ACC112 (cell line): ENCODE data around the gene ARFGAP3.

Experiments
- H2AFZ ChIP-seq: fragments of 200-600 bp; sonication (generic); one replicate; pipeline ENCODE4 v1.6.0; 2017; ENCODE audit warnings: antibody characterized with exemption, low read length; ENCODE audit not compliant: unreplicated experiment
- H3K27ac ChIP-seq: fragments of 200-600 bp; sonication (generic); 2 replicates; pipeline ENCODE4 v1.5.1; 2014; ENCODE audit warnings: low read depth, mild to moderate bottlenecking, antibody characterized with exemption, low read length, moderate library complexity
- H3K27me3 ChIP-seq: fragments of 200-600 bp; sonication (generic); 2 replicates; pipeline ENCODE4 v1.6.1; 2014; ENCODE audit warnings: mild to moderate bottlenecking, antibody characterized with exemption, low read length, moderate library complexity, mixed read lengths; ENCODE audit not compliant: insufficient read depth
- H3K36me3 ChIP-seq: fragments of 200-600 bp; sonication (generic); 2 replicates; pipeline ENCODE4 v1.6.1; 2016; ENCODE audit warnings: mild to moderate bottlenecking, antibody characterized with exemption, low read length, moderate library complexity, mixed read lengths; ENCODE audit not compliant: insufficient read depth
- H3K4me1 ChIP-seq: fragments of 200-600 bp; sonication (generic); one replicate; pipeline ENCODE4 v1.6.1; 2016; ENCODE audit warnings: low read length, mixed read lengths; ENCODE audit not compliant: insufficient read depth, unreplicated experiment, control insufficient read depth
- H3K4me3 ChIP-seq: fragments of 200-600 bp; sonication (generic); 2 replicates; pipeline ENCODE4 v1.5.1; 2014; ENCODE audit warnings: mild to moderate bottlenecking, low read depth, low read length
- H3K79me2 ChIP-seq: fragments of 200-600 bp; sonication (generic); one replicate; pipeline ENCODE4 v1.6.0; 2016; ENCODE audit warnings: low read length; ENCODE audit not compliant: control insufficient read depth, unreplicated experiment, insufficient read depth

Gene ARFGAP3, protein sequence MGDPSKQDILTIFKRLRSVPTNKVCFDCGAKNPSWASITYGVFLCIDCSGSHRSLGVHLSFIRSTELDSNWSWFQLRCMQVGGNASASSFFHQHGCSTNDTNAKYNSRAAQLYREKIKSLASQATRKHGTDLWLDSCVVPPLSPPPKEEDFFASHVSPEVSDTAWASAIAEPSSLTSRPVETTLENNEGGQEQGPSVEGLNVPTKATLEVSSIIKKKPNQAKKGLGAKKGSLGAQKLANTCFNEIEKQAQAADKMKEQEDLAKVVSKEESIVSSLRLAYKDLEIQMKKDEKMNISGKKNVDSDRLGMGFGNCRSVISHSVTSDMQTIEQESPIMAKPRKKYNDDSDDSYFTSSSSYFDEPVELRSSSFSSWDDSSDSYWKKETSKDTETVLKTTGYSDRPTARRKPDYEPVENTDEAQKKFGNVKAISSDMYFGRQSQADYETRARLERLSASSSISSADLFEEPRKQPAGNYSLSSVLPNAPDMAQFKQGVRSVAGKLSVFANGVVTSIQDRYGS

DNA sequence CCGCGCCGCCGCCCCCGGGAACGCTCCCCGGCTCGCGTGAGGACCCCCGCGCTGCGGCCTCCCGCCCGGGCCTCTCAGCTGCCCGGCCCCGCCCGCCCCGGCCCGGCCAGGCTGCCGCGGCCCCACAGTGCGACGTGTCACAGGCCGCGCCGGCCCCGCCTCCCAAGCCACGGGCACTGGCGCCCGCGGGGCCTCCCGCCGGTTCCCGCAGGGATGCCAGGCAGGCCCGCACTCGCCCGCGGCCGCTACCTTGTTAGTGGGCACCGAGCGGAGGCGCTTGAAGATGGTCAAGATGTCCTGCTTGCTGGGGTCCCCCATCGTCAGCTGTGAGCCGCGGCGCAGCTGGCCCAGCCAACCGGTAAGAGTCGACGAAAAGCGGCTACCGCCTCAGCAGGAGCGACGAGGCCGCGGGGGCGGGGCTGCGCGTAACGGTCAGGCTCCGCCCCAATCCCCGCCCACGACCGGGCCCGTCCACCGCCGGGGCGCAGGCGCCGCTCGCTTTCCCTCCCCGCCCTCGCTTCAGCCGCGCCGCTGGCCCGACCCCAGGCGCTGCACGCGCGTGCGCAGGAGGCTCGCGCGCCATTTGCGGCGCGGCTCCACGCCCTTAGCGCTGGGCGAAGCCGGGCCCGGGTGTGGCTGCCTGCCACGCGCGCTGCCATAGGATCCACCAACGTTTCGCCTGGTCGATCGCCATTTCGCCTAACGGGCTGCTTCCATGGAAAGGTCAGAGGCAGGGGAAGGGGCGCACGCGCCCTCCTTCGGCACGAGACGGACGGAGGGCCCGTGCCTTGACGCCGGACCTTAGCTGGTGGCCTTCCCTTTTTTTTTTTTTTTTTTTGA lies at the start of gene ARFGAP3:
ARFGAP3 (minus strand) TSS at position 409 of the 840 bp plus-strand sequence; CDS start at position 318, 91 bp downstream.
- H3K27me3 ChIP-seq: no peaks in the 10 kb centered on the region
- H3K36me3 ChIP-seq: no peaks in the 10 kb centered on the region
- peak within 1 kb of the TSS; percentile 38 for H2AFZ ChIP-seq
- H3K79me2 ChIP-seq: peaks cover 52% of the 10 kb centered on the region
- H3K4me1 ChIP-seq: peaks cover 8% of the 10 kb centered on the region
- peak within 1 kb of the TSS; percentile 97 for H3K4me3 ChIP-seq
- peak within 1 kb of the TSS; percentile 93 for H3K27ac ChIP-seq

DNA sequence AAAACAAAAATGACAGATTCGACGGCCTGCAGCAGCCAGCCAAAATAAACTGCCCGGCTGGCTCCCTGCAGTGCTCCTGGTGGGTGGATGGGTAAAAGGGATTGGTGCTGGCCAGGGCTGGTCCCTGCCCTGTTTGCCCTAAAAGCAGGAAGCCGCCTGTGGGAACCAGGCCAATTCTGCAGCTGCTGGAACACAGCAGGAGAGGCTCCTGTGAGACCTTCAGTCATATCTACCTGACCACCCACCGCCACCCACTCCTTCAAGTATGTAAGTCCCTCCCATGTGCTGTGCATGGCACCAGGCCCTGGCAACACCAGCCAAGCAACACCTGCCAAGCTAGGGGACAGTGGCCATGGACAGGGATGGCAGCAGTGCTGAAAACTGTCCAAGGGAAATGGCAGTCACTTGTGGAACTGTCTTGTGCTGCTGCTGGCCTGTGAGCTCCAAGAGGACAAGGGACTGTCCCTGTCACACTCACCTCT lies 48.7 kb upstream of the ARFGAP3 start:
- Histone ChIP-seq H3K4me3 (no peak overlapping the region), H2AFZ (no peak overlapping the region), H3K79me2 (peaks cover 14% of the 10 kb centered on the region), H3K27ac (no peak overlapping the region), H3K4me1 (no peaks in the 10 kb centered on the region), H3K36me3 (no peaks in the 10 kb centered on the region), H3K27me3 (no peaks in the 10 kb centered on the region)

DNA sequence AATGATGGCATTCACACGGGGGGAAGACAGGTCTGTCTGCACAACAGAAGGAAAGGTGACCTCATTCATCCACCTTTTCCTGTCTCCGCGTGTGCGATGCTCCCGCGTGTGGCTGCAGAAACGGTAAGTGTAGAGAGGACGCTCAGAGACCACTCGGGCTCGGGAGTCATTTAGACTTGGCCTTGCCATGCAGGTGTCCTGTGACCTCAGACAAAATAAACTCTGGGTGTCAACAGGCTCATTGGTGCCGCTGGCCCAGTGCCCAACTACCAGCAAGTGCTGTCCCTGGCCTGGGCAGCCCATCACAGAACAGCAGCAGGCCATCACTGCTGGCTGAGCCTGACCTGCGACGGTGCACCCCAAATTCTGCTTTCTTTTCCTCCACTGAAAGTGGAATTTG lies 48.1 kb upstream of the ARFGAP3 start:
- Histone ChIP-seq H3K27me3 (no peaks in the 10 kb centered on the region), H3K27ac (no peak overlapping the region), H3K4me3 (no peak overlapping the region), H3K79me2 (peaks cover 13% of the 10 kb centered on the region), H3K4me1 (no peaks in the 10 kb centered on the region), H3K36me3 (no peaks in the 10 kb centered on the region), H2AFZ (no peak overlapping the region)

DNA sequence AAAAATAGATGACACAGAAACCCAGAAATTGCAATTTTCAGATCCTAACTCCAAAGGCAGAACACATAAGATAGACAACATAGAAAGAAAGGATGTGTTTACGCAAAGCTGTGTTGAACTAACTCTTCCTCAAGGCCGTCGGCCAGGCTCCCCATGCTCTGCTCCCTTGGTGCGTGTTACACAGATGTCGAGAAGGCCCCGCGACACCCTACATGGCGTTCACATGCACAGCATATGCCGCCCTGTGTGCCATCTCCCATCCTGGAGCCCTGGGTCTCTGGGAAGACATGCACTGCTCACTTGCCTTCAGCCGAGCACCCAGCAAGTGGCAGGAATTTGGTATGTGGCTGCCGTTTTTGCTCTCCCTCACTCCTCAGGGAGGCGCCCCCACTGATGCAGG lies 47.0 kb upstream of the ARFGAP3 start:
- Histone ChIP-seq H3K36me3 (no peaks in the 10 kb centered on the region), H3K4me3 (no peak overlapping the region), H3K27ac (no peak overlapping the region), H3K27me3 (no peaks in the 10 kb centered on the region), H3K79me2 (peaks cover 12% of the 10 kb centered on the region), H2AFZ (no peak overlapping the region), H3K4me1 (no peaks in the 10 kb centered on the region)

DNA sequence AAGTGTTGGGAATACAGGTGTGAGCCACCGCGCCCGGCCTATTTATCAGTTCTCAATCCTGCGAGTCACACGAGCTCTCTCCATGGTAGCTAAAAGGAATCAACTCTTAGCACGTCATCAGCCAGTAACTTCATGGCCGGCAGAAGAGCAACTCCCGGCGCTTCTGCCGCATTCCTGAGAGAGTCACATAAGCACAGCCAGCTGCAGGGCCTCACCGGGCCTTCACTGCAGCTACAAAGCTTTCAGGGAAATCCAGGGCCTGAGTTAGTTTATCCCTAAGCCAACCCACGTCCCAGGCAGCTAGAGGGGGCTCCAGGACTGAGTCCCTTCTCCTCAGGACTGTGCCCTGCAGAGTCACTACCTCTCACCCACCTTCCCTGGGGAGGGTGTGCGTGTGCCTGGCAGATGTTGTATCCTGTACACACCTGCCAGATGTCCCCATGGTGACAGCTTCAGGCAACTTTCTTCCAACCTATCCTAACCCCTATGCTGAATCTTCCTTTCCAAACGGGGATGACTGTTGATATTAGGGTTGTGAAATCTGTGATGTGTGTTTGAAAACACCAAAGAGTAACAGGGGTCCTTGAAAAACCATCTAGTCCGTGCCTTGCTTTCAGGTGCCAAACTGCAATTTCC lies 45.9 kb upstream of the ARFGAP3 start:
- peaks cover 12% of the 10 kb centered on the region for H3K79me2 ChIP-seq
- H3K4me3 ChIP-seq: no peak overlapping the region
- no peak overlapping the region for H2AFZ ChIP-seq
- H3K4me1 ChIP-seq: no peaks in the 10 kb centered on the region
- H3K27ac ChIP-seq: no peak overlapping the region
- H3K27me3 ChIP-seq: no peaks in the 10 kb centered on the region
- no peaks in the 10 kb centered on the region for H3K36me3 ChIP-seq

DNA sequence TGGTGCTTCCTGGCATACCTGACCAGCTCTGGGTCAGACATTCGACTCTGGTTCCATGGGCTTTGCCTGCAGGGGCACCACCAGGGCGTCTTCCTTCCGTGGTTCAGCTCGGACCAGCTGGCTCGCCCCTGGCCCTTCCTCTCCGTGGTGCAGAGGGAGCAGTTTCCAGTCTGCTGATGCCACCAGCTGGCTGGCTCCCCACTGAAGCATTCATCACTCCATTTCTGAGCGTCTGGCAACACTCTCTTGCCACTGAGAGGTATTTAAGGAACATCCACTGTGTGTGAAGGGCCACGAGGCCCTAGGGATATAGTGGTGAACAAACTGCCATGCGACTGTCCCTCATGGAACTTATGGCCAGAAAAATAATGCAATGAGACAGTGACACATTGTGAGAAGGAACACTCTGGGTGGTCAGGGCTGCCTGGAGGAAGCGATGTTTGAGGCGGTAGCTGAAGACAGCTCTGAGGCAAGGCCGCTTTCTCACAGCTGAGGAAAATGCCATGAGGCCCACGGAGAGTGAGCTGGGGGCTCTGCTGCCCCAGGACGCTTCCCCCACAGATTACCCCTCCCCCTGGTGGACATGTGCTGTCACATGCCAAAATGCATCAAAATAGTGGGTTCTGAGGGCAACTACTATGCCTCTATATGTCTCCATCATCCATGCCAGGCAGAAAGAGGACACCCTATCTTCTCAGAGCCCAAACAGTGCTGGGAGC lies 44.9 kb upstream of the ARFGAP3 start:
- H3K4me1 ChIP-seq: no peaks in the 10 kb centered on the region
- no peak overlapping the region for H3K27ac ChIP-seq
- H3K79me2 ChIP-seq: peaks cover 14% of the 10 kb centered on the region
- H3K36me3 ChIP-seq: no peaks in the 10 kb centered on the region
- no peak overlapping the region for H2AFZ ChIP-seq
- H3K4me3 ChIP-seq: no peak overlapping the region
- H3K27me3 ChIP-seq: no peaks in the 10 kb centered on the region

DNA sequence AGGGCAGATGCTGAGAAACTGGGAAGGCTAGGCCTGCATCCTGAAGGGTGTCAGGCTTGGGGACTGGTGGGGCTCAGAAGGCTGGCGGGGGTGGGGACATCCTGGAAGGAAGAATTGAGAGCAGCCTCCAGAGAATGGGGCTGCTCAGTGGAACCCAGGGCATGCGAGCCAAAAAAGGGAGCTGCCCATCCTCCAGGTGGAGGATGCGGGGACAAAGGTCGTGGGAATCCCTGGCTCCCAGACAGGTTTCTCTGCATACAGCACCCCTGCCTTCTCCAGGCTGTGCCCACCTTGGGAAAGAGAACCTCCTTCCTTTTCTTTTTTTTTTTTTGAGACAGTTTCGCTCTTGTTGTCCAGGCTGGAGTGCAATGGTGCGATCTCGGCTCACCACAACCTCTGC lies 40.9 kb upstream of the ARFGAP3 start:
- Histone ChIP-seq H3K36me3 (no peaks in the 10 kb centered on the region), H2AFZ (no peak overlapping the region), H3K4me1 (no peaks in the 10 kb centered on the region), H3K27me3 (no peaks in the 10 kb centered on the region), H3K4me3 (no peak overlapping the region), H3K79me2 (peaks cover 3% of the 10 kb centered on the region), H3K27ac (no peak overlapping the region)

DNA sequence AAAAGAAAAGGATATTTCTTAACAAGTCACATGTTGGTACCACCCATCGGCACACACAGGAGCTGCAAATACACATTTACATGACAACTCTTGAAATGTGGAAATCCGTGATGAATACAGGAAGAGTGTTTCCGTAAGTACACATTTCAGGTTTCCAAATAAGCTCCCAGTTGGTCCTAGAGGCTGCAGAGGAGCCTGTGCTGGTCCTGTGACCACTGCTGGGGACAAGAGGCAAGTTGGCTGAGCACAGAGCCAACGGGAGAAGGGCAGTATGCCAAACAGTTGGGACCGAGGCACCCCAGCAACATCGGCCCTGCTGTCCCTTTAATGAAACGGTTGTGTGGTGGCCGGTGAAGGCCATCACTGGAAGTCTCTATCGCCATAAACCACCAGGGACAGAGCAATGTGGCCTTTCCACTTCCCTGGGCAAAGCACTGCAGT lies 38.5 kb upstream of the ARFGAP3 start:
- no peaks in the 10 kb centered on the region for H3K36me3 ChIP-seq
- no peaks in the 10 kb centered on the region for H3K4me1 ChIP-seq
- H2AFZ ChIP-seq: no peak overlapping the region
- H3K4me3 ChIP-seq: no peak overlapping the region
- H3K79me2 ChIP-seq: peaks cover 3% of the 10 kb centered on the region
- H3K27ac ChIP-seq: no peak overlapping the region
- no peaks in the 10 kb centered on the region for H3K27me3 ChIP-seq

DNA sequence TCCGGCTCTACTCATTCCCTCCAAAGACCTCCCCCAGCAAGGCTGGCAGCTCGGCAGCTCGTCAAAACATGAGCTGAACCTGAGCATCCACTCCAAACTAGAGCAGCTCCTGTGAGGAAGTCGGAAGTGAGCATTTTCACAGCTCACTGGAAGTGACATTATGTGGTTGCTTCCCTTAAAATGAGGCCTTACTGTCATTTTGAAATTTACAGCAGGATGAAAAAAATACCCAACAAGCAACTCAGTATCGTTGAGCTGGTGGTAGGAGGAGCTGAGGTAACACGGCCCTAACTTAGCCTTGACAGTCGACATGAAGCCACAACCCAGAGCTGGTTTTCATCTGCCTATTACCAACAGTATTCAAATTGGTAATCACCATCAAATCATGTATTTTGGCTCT lies 38.0 kb upstream of the ARFGAP3 start:
- Histone ChIP-seq H3K27ac (no peak overlapping the region), H3K4me1 (no peaks in the 10 kb centered on the region), H3K4me3 (no peak overlapping the region), H2AFZ (no peak overlapping the region), H3K79me2 (peaks cover 3% of the 10 kb centered on the region), H3K36me3 (no peaks in the 10 kb centered on the region), H3K27me3 (no peaks in the 10 kb centered on the region)
